HG02943 (cell line): ENCODE results near the gene NBEAL2.
A peak's percentile ranks its signal among the peaks of the same experiment; 100 is the strongest.
"Not testable (repeated sequence)": the region's sequence is repeated elsewhere in the genome, so short reads cannot be mapped to it uniquely, and the experiment has no call there.

ENCODE experiments used
- ATAC-seq: cut with Tn5 transposase; IDR thresholded peaks from one replicate; pipeline ENCODE4 v1.9.1; 2021; ENCODE audit warnings: mild to moderate bottlenecking, low read depth, moderate library complexity; ENCODE audit not compliant: unreplicated experiment

NBEAL2 gene

GRCh38 chr3:46959161-46959511, 20.3 kb upstream of the NBEAL2 start:
- ATAC-seq = no peak

DNA sequence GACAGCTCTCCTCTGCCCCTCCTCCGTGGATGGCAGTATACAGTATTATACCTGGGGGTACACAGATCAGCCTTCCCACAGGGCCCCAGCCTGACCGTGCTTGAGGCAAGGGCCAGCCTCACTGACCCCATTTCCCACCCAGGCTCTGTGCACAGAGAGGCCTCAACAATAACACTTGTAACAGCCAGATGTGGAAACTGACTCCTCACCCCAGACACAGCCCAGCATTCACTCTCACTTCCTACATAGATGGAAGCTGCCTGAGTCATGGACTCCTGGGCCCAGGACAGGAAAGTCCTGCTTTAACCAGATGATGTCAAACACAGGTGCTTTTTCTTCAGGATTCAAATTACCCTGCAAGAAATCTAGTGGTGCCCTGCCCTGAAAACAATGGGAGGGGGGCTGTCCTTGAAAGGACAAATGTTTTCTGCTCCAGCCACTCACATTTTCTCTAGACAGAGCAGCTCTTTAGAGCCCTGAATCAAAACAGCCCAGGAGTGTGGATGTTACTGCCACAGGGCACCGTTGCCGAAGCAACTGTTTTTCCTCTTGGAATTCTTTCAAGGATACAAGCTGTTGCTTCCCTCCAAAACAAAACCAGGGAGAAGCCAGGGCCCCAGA, 19.3 kb upstream of the NBEAL2 start:
- no peak for ATAC-seq

DNA sequence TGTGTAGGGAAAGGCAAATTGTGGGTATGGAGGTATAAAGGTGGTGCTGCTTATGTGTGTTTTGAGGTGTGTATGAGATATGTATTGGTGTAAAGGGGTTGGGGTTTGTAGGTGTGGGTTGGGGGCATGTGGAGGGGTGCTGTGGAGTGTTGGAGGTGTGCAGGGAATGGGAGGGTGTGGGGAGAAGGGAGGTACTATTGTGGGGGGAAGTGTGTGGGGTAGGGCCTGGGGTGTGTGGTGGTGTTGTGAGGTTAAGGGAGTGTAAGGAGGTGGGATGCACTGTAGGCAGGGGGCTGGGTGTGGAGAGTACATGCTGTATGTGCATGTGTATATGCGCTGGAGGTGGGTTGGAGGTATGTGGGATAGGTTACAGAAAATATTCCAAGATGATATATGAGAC, 18.6 kb upstream of the NBEAL2 start:
- no peak for ATAC-seq

- no peak for ATAC-seq
Observed at GRCh38 chr3:46962427-46962826, 17.0 kb upstream of the NBEAL2 start.

- no peak for ATAC-seq
Observed at GRCh38 chr3:46962990-46963389, 16.5 kb upstream of the NBEAL2 start.

GRCh38 chr3:46964038-46964590, 15.4 kb upstream of the NBEAL2 start:
- not testable (repeated sequence) for ATAC-seq

GRCh38 chr3:46965151-46965550, 14.3 kb upstream of the NBEAL2 start:
- no peak for ATAC-seq

DNA sequence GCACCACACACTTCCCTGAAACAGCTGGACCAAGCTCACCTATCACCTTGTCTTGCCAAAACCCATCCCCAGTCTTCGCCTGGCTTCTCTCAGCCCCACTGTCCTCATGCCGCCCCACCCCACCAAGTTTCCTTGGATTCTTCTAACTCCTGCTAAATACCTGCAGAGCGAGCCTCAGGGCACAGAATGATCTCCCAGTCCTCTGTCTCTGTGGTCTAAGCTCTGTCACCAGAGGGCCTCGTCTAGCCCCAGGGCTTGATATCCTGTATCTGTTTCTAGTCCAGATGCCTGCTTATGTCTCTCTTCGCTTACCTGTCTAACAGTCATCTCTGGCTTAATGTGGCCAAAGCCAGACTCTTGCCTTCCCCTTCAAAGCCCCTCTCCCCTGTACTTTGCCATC, 12.7 kb upstream of the NBEAL2 start:
- ATAC-seq = no peak

DNA sequence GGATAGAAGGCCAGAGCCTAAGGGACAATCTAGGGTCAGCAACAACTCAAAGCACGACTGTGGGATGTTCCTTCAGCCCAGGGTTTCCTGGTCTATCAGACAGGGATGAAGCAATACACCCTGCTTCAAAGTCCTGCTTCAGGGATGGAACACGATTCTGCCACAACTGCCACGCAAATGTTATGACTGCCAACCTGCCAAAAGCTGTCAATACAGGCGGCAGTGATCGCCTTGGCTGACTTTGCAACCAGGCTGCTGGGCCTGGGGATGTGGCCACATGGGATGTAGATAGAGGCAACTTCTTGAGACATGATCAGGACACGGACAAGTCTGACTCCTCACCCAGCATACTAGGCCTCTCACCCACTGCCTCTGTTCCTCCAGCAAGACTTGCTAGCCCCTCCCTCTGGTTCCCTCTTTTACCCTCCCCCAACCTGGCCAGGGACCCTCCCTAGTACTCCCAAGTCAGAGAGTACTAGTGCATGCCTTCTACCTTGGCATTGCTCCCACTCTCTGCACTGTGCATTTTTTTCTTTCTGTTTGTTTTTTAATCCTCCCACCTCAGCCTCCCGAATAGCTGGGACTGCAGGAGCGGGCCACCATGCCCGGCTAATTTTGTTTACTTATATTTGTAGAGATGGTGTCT, 10.6 kb upstream of the NBEAL2 start:
- ATAC-seq = no peak

GRCh38 chr3:46970391-46971091, 8.9 kb upstream of the NBEAL2 start:
- no peak for ATAC-seq

DNA sequence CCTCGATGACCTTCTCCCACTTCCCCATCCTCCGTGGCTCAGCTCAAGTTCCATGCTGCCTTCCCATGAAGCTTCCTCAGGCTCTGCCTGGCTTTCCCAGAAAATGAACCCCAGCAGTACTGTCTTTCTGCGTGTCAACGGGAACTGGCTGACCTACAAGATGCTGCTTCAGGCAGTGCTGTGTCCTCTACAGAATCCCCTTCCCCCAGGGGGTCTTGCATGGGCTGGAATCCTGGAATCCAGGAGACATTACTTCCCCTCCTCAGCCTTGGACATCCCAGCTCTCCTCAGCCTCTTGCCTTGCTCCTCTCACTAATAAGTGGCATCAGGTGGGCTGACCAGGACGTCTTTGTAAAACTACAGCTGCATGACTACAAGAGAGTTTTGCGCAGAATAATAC, 8.3 kb upstream of the NBEAL2 start:
- ATAC-seq = no peak

GRCh38 chr3:46971742-46972141, 7.7 kb upstream of the NBEAL2 start:
- ATAC-seq = no peak

DNA sequence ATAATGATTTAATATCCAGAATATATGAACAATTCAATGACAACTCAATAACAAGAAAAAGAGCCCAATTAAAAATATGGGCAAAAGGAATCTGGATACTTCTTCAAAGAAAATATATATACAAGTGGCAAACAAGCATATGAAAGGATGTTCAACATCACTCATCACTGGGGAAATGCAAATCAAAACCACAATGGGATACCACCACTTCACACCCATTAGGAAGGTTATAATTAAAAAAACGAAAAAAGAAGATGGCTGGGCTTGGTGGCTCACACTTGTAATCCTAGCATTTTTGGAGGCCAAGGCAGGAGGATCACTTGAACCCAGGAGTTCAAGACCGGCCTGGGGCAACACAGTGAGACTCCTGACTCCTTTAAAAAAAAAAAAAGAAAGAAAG, 7.1 kb upstream of the NBEAL2 start:
- ATAC-seq = no peak

DNA sequence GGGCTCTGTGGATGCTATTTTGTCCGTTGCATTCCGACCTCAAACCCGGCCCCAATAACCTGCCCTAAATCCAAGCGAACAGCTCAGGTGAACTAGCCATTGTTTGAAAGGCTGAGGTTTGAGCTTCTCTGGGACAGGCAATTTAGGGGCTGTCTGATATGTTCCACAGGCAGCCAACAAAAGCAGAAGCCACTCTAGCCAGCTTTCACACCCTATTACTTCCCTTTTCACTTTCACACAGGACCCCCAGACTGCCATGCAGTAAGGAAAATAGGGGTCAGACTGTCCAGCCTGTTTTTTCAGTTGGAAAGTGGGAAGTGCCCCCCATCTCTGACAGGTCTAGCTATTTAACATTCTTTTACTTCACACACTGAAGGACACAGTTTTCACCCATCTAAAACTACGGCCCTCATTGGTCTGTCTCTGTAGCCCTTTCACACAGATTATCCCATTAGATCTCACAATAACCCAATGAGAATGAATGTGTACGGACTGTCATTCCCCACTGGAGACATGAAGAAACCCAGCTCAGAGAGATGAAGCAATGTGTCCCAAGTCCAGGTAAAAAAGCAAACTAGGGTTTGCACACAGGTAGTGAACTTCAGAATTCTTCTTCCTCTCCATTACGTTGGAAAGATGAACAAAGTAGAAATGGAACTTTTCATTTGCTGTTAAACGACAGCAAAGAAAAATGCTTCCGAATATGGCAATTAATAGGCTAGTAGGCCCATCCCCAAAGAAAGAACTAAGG, 4.9 kb upstream of the NBEAL2 start:
- ATAC-seq = no peak

GRCh38 chr3:46976326-46977190, 2.9 kb upstream of the NBEAL2 start, which contains the start of gene CCDC12:
Gene CCDC12, minus strand, starts transcription at chr3:46976745. Its CDS starts 13 bp downstream, at chr3:46976732.
- peak; percentile 67 for ATAC-seq

DNA sequence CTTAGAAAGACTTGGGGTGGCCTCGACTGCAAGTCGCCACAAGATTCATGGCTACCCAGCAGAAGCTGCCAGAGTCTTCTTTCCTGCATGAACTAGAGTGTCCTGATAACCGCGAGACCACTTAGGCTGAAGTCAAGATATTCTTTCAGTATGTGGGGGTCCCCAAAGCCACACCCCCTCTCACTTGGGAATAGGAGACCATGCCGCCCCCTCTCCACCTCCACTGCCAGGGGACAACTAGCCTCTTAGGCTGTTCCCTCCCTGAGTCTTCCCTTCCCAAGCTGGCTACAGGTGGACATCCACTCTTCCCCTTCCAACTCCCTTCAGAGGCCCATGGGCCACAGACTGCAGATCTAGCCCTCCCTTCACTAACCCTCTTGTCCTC, 1.7 kb upstream of the NBEAL2 start:
- ATAC-seq = no peak

GRCh38 chr3:46978381-46978780, 1.1 kb upstream of the NBEAL2 start:
- ATAC-seq = no peak

DNA sequence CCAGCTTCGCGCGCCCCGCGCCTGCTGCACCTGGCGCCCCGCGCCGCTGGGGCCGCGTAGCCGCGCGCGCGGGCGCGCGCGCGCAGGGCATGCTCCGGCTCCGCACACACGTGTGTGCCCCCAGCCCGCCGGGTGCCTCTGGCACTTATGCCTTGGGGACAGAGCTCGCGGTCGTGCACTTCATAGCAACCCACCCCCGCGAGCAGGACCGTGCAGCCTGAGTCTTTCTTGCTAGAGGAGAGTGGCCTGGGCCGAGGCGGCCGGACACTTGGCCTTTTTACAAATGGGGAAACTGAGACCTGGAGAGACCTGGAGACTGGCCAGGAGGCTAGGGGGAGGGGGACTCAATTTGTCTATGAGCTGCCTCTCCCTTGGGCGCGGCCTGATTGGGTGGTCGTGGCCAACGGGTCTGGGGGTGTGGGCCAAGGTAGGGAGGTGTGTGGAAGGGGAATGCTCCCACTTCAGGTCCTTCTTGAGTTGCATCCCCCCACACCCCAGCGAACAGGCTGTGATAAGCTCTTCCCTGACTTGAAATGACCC, 562 bp downstream of the NBEAL2 start:
- no peak for ATAC-seq

GRCh38 chr3:46981932-46982471, 2.5 kb downstream of the NBEAL2 start:
- ATAC-seq = no peak
